ENCODE data around the gene PACS1.

Gene PACS1

DNA sequence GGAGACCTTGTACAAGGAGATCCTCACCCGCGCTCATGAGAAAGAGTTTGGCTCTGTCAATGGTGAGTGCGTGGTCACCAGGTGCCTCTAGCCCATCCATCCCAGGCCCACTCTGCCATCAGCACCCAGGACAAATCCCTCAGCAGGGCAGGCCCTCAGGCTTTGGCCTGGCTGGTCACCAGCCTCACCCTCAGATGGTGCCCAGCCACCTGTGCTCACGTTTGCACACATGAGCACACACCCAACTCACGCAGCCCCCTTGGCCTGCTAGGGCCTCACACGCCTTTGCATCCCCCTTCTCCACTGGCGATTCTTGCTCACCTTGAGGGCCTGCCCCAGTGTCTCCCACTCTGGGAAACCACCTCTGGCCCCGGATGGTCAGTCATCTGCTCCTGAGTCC is 194.3 kb downstream of the PACS1 start:
- peaks cover 22 to 72% (median 42%) of the 10 kb centered on the region in 3 donors for H3K36me3 ChIP-seq
- no peak overlapping the region for H3K4me3 ChIP-seq
- no peaks in the 10 kb centered on the region for H3K27me3 ChIP-seq
- no peaks in the 10 kb centered on the region for H3K9me3 ChIP-seq
- intact Hi-C loops (cut with DNase I; ENCODE audit: low total_unique reads) = no loop called here
- no peak overlapping the region for H3K27ac ChIP-seq
- TF ChIP-seq, protein P1, sequence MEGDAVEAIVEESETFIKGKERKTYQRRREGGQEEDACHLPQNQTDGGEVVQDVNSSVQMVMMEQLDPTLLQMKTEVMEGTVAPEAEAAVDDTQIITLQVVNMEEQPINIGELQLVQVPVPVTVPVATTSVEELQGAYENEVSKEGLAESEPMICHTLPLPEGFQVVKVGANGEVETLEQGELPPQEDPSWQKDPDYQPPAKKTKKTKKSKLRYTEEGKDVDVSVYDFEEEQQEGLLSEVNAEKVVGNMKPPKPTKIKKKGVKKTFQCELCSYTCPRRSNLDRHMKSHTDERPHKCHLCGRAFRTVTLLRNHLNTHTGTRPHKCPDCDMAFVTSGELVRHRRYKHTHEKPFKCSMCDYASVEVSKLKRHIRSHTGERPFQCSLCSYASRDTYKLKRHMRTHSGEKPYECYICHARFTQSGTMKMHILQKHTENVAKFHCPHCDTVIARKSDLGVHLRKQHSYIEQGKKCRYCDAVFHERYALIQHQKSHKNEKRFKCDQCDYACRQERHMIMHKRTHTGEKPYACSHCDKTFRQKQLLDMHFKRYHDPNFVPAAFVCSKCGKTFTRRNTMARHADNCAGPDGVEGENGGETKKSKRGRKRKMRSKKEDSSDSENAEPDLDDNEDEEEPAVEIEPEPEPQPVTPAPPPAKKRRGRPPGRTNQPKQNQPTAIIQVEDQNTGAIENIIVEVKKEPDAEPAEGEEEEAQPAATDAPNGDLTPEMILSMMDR (IDR thresholded peaks at IDR 0.05) = no peak
- no peak for DNase-seq
- peaks cover 0 to 17% (median 13%) of the 10 kb centered on the region in 4 donors for H3K4me1 ChIP-seq

DNA sequence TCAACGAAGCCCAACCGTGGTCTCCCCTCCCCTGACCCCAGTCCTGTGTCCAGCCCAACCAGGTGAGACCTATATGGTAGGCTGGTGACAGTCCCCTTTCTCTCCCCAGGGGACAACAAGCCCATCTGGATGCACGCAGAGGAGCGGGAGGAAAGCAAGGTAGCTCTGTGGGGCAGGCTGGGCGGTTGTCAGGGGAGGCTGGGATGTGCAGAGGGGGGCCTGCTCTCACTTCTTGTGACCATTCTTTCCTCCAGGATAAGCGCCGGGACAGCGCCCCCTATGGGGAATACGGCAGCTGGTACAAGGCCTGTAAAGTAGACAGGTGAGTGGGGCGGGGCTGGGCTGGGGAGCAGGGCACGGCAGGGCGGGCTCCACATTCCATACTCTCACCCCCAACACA is 194.8 kb downstream of the PACS1 start:
- H3K4me1 ChIP-seq = peaks cover 0 to 21% (median 18%) of the 10 kb centered on the region in 4 donors
- H3K4me3 ChIP-seq = no peak overlapping the region
- no peak overlapping the region for H3K27ac ChIP-seq
- intact Hi-C loops (cut with DNase I; ENCODE audit: low total_unique reads) = no loop called here
- no peak for DNase-seq
- H3K9me3 ChIP-seq = no peaks in the 10 kb centered on the region
- no peaks in the 10 kb centered on the region for H3K27me3 ChIP-seq
- H3K36me3 ChIP-seq = peaks cover 22 to 67% (median 42%) of the 10 kb centered on the region in 3 donors
- TF ChIP-seq, protein P1 (IDR thresholded peaks at IDR 0.05) = no peak

DNA sequence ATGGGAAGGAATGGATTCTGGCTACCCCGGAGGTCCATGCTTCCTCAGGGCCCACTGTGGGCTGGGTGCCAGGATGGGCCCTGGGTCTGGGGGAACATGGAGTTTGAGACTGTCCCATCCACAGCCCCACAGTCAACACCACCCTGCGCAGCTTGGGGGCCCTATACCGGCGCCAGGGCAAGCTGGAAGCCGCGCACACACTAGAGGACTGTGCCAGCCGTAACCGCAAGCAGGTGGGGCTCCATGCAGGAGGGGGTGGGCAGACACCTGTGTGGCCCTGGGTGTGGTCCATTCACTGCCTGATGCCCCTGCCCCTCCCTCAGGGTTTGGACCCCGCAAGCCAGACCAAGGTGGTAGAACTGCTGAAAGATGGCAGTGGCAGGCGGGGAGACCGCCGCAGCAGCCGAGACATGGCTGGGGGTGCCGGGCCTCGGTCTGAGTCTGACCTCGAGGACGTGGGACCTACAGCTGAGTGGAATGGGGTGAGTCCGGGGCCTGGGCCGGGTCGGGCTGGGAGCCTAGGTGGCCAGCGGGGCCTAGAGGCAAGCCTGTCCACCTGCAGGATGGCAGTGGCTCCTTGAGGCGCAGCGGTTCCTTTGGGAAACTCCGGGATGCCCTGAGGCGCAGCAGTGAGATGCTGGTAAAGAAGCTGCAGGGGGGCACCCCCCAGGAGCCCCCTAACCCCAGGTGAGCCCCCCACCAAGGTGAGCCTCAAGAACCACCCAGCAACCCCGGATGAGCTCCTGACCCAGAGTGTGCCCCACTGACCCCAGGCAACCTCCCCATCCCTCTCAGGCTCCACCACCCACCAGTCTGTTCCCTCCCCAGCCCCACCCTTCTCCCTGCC is 195.7 kb downstream of the PACS1 start:
- H3K36me3 ChIP-seq = peaks cover 22 to 59% (median 42%) of the 10 kb centered on the region in 3 donors
- H3K27me3 ChIP-seq = no peaks in the 10 kb centered on the region
- DNase-seq = no peak
- intact Hi-C loops (cut with DNase I; ENCODE audit: low total_unique reads) = no loop called here
- TF ChIP-seq, protein P1 (IDR thresholded peaks at IDR 0.05) = no peak
- H3K4me1 ChIP-seq = peaks cover 0 to 29% (median 26%) of the 10 kb centered on the region in 4 donors
- no peaks in the 10 kb centered on the region for H3K9me3 ChIP-seq
- no peak overlapping the region for H3K4me3 ChIP-seq
- peak overlapping the region in 1 of 2 donors; percentile 92 for H3K27ac ChIP-seq

DNA sequence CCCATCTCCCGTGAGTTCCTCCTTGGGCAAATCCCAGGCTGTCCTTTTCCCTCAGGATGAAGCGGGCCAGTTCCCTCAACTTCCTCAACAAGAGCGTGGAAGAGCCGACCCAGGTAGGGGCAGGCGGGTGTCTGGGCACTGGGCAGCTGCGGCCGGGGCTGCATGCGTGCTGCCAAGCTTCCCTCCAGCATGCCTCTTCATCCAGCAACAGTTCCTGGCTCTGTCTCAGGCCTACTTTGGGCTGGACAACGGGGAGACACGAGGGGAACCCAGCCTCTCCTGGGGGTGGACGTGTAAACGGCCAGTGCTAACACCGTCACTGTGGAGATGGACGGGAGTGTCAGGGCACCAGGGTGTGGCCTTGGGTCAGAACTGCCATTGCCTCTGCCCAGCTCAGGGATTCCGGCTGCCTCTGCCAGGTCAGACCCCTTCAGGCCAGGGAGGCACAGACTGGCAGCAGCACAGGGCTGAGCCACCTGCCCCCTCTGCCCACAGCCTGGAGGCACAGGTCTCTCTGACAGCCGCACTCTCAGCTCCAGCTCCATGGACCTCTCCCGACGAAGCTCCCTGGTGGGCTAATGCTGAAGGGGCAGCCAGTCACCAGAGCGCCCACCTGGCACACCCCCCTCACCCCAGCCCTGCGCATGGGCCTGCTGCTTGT is 196.4 kb downstream of the PACS1 start:
- Histone ChIP-seq H3K27ac (peak overlapping the region; percentile 92 to 95), H3K4me1 (peaks cover 0 to 33% (median 28%) of the 10 kb centered on the region in 4 donors), H3K4me3 (peak overlapping the region; percentile 72 to 89), H3K36me3 (peaks cover 22 to 53% (median 38%) of the 10 kb centered on the region in 3 donors), H3K27me3 (no peaks in the 10 kb centered on the region), H3K9me3 (no peaks in the 10 kb centered on the region)
- intact Hi-C loops (cut with DNase I; ENCODE audit: low total_unique reads) = no loop called here
- DNase-seq = peak in 1 of 2 donors; percentile 76
- TF ChIP-seq, protein P1 (IDR thresholded peaks at IDR 0.05) = no peak

DNA sequence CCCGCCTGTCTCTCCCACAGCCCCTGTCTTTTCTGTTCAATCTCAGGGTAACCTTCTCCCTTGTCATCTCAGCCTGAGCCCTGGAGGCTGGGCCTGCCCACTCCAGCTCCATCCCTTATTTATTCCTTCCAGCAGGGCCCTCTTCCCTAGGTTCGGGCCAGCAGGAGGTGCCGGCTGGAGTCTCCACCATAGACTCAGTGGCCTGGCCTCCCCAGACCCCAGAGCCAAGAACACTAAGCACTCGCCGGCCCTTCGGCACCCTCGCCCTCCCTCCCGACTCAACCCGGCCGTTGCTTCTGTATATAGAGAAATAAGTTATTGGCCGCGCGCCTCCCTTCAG is 196.9 kb downstream of the PACS1 start:
- Histone ChIP-seq H3K36me3 (peaks cover 24 to 53% (median 38%) of the 10 kb centered on the region in 3 donors), H3K9me3 (no peaks in the 10 kb centered on the region), H3K4me3 (peak overlapping the region; percentile 72 to 89), H3K27ac (peak overlapping the region; percentile 92 to 95), H3K27me3 (no peaks in the 10 kb centered on the region), H3K4me1 (peaks cover 0 to 33% (median 28%) of the 10 kb centered on the region in 4 donors)
- TF ChIP-seq, protein P1 (IDR thresholded peaks at IDR 0.05) = no peak
- DNase-seq = no peak
- intact Hi-C loops (cut with DNase I; ENCODE audit: low total_unique reads) = no loop called here
